Peyer's patch (tissue), 4 donors: Measurements from ENCODE around the gene LTBR. TPM values are rescaled to one million over a fixed set of nuclear protein-coding genes. Genes with fewer than 3 reads are reported as not detected.

Experiments
- DNase-seq, 3 donors: peaks; one replicate each; pipeline ENCODE4 v3.0.0-alpha.2; 2017 to 2019
- H3K27ac ChIP-seq, 4 donors: fragments of 200-600 bp; sonication (generic); one replicate each; pipeline ENCODE4 v1.5.1; 2016 to 2019
- H3K27me3 ChIP-seq, 2 donors: fragments of 200-600 bp; sonication (generic); one replicate each; pipeline ENCODE4 v1.5.1; 2019
- H3K36me3 ChIP-seq, 3 donors: fragments of 200-600 bp; sonication (generic); one replicate each; pipeline ENCODE4 v1.5.1; 2016 to 2019
- H3K4me1 ChIP-seq, 4 donors: fragments of 200-600 bp; sonication (generic); one replicate each; pipeline ENCODE4 v1.5.1; 2016 to 2019
- H3K4me3 ChIP-seq, 4 donors: fragments of 200-600 bp; sonication (generic); 1 replicate in 3 of 4; 2 replicates in 1 of 4; pipeline ENCODE4 v1.5.1; 2016 to 2019; ENCODE audit warnings: mild to moderate bottlenecking in 1 of 4
- H3K9me3 ChIP-seq, 4 donors: fragments of 200-600 bp; sonication (generic); one replicate each; pipeline ENCODE4 v1.5.1; 2016 to 2019; ENCODE audit warnings: mild to moderate bottlenecking in 1 of 4
- POLR2A ChIP-seq, 2 donors: fragments of 450-650 bp; IDR thresholded peaks; one replicate each; pipeline ENCODE4 v1.5.1; 2017; ENCODE audit warnings: antibody characterized with exemption in 2 of 2, mild to moderate bottlenecking in 2 of 2, moderate library complexity in 2 of 2
- total RNA-seq, 4 donors: library from RNA; depleted of rRNA; stranded (reverse); fragments of >200 nt; gene quantifications; one replicate each; pipeline ENCODE4 v1.1.0, GENCODE V29; 2016
- TF ChIP-seq, protein P1 (sequence below), 6 experiments: fragments of 450-650 bp in 4 of 6; fragments of 200-600 bp in 2 of 6; sonication (generic) in 1 of 6; IDR thresholded peaks; one replicate each; pipeline ENCODE4 v1.5.1; 2017 to 2019; ENCODE audit warnings: antibody characterized with exemption in 6 of 6, mild to moderate bottlenecking in 3 of 6, moderate library complexity in 1 of 6

Gene LTBR
- total RNA-seq, 4 donors from 2014 or later: 113 to 313 (median 294) TPM

DNA sequence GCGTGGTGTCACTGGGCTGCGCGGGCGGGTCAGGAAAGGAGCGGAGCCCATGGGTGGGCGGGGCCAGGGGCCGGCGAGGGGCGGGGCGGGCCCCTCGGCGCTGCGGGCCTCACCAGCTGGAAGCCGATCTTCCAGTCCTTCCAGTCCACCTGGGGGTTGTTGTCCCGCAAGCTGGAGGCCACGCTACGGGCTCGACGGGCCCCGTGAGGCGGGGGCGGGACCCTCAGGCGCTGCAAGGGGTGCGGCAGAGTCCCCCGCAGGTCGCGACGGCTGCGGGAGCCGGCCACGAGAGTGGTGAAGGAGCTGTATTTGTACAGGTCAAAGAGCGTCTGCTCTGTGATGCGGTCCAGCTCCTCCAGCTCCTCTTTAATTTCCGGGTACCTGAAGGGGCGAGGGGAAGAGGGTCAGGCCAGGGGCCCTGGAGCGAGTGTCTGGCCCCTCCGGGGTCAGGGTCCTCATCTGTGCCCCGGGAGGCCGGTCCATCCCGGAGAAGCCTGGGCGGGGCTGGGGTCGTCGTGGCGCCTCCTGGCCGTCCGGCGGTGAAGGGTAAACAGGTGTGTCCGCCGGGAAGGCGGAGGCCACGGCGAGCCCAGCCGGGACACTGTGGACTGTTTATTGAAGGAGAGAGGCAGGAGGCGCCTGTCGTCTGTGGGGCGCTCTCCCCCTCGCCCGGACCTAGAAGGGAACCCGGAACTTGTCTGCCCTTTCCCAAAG is 20.5 kb upstream of the LTBR start:
- H3K9me3 ChIP-seq: no peaks in the 10 kb centered on the region
- H3K27me3 ChIP-seq: no peaks in the 10 kb centered on the region
- peak; percentile 77 to 81 for TF ChIP-seq POLR2A (IDR thresholded peaks at IDR 0.05)
- TF ChIP-seq, protein P1, sequence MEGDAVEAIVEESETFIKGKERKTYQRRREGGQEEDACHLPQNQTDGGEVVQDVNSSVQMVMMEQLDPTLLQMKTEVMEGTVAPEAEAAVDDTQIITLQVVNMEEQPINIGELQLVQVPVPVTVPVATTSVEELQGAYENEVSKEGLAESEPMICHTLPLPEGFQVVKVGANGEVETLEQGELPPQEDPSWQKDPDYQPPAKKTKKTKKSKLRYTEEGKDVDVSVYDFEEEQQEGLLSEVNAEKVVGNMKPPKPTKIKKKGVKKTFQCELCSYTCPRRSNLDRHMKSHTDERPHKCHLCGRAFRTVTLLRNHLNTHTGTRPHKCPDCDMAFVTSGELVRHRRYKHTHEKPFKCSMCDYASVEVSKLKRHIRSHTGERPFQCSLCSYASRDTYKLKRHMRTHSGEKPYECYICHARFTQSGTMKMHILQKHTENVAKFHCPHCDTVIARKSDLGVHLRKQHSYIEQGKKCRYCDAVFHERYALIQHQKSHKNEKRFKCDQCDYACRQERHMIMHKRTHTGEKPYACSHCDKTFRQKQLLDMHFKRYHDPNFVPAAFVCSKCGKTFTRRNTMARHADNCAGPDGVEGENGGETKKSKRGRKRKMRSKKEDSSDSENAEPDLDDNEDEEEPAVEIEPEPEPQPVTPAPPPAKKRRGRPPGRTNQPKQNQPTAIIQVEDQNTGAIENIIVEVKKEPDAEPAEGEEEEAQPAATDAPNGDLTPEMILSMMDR (IDR thresholded peaks at IDR 0.05): peak in 3 of 6 experiments; percentile 14 to 39 (median 23)
- peak overlapping the region; percentile 46 to 80 (median 62) for H3K4me3 ChIP-seq
- H3K27ac ChIP-seq: peak overlapping the region; percentile 84 to 100 (median 89)
- DNase-seq: peak; percentile 64 to 94 (median 89)
- H3K4me1 ChIP-seq: peaks cover 0 to 44% (median 7%) of the 10 kb centered on the region in 4 donors
- H3K36me3 ChIP-seq: no peaks in the 10 kb centered on the region

DNA sequence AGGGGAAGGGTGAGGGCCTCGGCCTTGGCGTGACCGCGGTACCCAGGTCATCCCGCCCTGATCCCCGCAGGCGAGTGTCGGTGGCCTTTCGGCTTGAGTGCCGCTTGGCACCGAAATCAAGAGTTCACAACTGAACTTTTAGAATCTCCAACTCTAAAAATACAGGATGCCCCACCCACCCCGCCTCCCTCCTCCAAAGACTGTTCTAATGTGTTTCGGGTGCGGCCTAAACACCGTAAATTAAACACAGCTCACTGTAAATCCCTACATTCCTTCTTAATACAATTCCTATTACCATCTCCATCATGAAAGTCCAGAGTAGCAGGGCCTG is 20.0 kb upstream of the LTBR start:
- H3K4me1 ChIP-seq: peaks cover 0 to 41% (median 7%) of the 10 kb centered on the region in 4 donors
- TF ChIP-seq, protein P1 (IDR thresholded peaks at IDR 0.05): no peak
- no peak for TF ChIP-seq POLR2A (IDR thresholded peaks at IDR 0.05)
- no peaks in the 10 kb centered on the region for H3K27me3 ChIP-seq
- no peaks in the 10 kb centered on the region for H3K36me3 ChIP-seq
- DNase-seq: no peak
- H3K9me3 ChIP-seq: no peaks in the 10 kb centered on the region
- peak overlapping the region; percentile 46 to 80 (median 62) for H3K4me3 ChIP-seq
- peak overlapping the region; percentile 84 to 100 (median 89) for H3K27ac ChIP-seq

DNA sequence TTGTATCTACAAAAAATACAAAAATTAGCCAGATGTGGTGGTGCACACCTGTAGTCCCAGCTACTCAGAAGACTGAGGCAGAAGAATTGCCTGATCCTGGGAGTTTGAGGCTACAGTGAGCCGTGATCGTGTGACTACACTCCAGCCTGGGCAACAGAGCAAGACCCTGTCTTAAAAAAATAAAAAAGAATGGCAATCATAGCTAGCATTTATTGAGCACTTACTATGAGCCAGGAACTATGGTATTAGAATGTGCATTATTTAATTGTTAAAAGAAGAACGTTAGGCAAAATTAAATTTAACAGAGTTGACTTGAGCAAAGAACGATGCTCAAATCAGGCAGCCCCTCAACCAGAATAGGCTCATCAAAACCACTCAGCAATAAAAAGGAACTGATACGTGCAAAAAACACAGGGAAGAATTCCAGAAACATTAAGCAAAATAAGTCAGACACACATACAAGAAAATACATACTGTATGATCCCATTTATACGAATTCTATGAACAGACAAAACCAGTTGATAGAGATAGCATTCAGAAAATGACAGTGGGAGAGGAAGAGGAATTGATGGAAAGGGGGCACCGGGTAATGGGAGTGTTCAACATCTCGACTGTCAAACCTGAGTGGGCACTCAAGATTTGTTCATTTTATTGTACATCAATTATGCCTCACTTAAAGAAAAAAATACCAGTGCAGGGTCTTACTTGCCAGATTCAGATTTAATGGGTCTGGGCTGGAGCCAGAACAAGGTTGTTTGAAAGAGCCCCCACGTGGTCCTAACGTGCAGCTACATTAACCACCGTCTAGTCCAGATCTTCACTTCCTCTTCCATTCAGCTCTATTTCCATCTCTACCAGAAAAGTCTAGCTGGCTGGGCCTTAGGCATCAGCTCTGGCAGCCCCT is 16.6 kb upstream of the LTBR start:
- peak; percentile 18 to 64 (median 44) for DNase-seq
- H3K27ac ChIP-seq: peak overlapping the region in 1 of 4 donors; percentile 14

DNA sequence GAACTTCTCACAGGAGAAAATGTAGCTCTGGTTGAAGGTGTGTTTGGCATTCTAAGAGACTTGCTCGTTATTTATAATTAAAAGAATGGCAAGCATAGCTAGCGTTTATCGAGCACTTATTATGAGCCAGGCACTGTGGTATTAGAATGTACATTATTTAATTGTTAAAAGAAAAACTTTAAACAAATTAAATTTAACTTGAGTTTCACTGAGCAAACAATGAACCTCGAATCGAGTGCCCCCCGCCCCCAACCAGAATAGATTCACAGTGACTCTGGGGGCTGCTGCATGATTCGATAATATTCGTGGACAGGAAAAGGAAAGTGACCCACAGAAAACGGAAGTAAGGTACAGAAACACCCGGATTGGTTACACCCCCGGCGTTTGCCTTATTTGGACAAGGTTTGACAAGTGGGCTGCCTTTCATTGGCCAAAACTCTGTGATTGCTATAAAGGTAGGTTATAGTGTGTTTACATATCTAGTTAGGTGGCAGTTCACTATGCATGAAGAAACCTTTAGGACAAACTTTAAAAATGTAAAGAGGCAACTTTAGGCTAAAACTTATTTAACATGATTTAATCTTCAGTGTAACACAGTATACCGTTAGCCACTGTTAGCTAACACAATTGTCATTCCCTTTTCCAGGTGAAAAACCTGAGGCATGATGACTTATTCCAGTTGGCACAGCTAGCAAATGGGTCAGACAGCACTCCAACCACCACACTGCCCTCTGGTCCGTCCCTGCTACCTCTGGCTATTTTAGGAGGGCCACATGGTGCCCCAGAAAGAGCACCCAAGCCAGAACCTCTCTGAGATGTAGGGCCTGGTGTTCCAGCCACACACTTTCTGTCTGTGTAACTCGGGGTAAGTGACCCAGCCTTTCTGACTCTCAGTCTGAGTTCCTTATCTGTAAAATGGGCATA is 15.7 kb upstream of the LTBR start:
- peak in 1 of 3 donors; percentile 20 for DNase-seq
- no peaks in the 10 kb centered on the region for H3K27me3 ChIP-seq
- no peak overlapping the region for H3K4me3 ChIP-seq
- no peak for TF ChIP-seq POLR2A (IDR thresholded peaks at IDR 0.05)
- TF ChIP-seq, protein P1 (IDR thresholded peaks at IDR 0.05): no peak
- peak overlapping the region in 1 of 4 donors; percentile 45 for H3K27ac ChIP-seq
- peaks cover 0 to 26% (median 3%) of the 10 kb centered on the region in 4 donors for H3K4me1 ChIP-seq
- no peaks in the 10 kb centered on the region for H3K9me3 ChIP-seq
- H3K36me3 ChIP-seq: no peaks in the 10 kb centered on the region

More for the DNA sequence above, 16.6 kb upstream of the LTBR start:
- H3K4me3 ChIP-seq: no peak overlapping the region
- no peak for TF ChIP-seq POLR2A (IDR thresholded peaks at IDR 0.05)
- TF ChIP-seq, protein P1 (IDR thresholded peaks at IDR 0.05): peak in 4 of 6 experiments; percentile 12 to 44 (median 30)
- no peaks in the 10 kb centered on the region for H3K9me3 ChIP-seq
- no peaks in the 10 kb centered on the region for H3K36me3 ChIP-seq
- no peaks in the 10 kb centered on the region for H3K27me3 ChIP-seq
- H3K4me1 ChIP-seq: peaks cover 0 to 26% (median 4%) of the 10 kb centered on the region in 4 donors
